Suprapubic skin (tissue), 4 donors: ENCODE results near the gene SKAP1. TPM values are rescaled to one million over a fixed set of nuclear protein-coding genes. Genes with fewer than 3 reads are reported as not detected.
"Not testable (repeated sequence)": the region's sequence is repeated elsewhere in the genome, so short reads cannot be mapped to it uniquely, and the experiment has no call there.

ENCODE experiments used
- DNase-seq, 2 donors: peaks; one replicate each; pipeline ENCODE4 v3.0.0-alpha.2; 2019; ENCODE audit warnings: low spot score in 2 of 2
- H3K27ac ChIP-seq: fragments of 200-600 bp; sonication (generic); one replicate; pipeline ENCODE4 v1.5.1; 2019
- H3K27me3 ChIP-seq: fragments of 200-600 bp; sonication (generic); one replicate; pipeline ENCODE4 v1.5.1; 2019
- H3K36me3 ChIP-seq: fragments of 200-600 bp; sonication (generic); one replicate; pipeline ENCODE4 v1.5.1; 2019
- H3K4me1 ChIP-seq: fragments of 200-600 bp; sonication (generic); one replicate; pipeline ENCODE4 v1.5.1; 2019
- H3K4me3 ChIP-seq: fragments of 200-600 bp; sonication (generic); one replicate; pipeline ENCODE4 v1.5.1; 2019; ENCODE audit warnings: mild to moderate bottlenecking
- H3K9me3 ChIP-seq: fragments of 200-600 bp; sonication (generic); one replicate; pipeline ENCODE4 v1.5.1; 2019
- EP300 ChIP-seq: sonication (generic); formaldehyde crosslinking; IDR thresholded peaks from one replicate; pipeline ENCODE4 v1.6.1; 2017; ENCODE audit warnings: antibody characterized with exemption
- POLR2A ChIP-seq, 2 donors: fragments of 450-650 bp; IDR thresholded peaks; one replicate each; pipeline ENCODE4 v1.6.1; 2017; ENCODE audit warnings: antibody characterized with exemption in 2 of 2, mild to moderate bottlenecking in 2 of 2, moderate library complexity in 2 of 2
- POLR2AphosphoS5 ChIP-seq, 3 donors: sonication (generic); formaldehyde crosslinking; IDR thresholded peaks; one replicate each; pipeline ENCODE4 v1.6.1; 2017; ENCODE audit warnings: antibody characterized with exemption in 3 of 3
- WGBS: methylation state at CpG from one replicate; pipeline ENCODE4 v1.1.5; 2018; 5-methylcytosine and 5-hydroxymethylcytosine counted together
- total RNA-seq, 4 donors: library from RNA; depleted of rRNA; stranded (reverse); fragments of >200 nt; gene quantifications; one replicate each; pipeline ENCODE4 v1.1.0, GENCODE V29; 2016
- TF ChIP-seq, protein P1 (sequence below), 2 donors: fragments of 200-600 bp in 1 of 2; fragments of 450-650 bp in 1 of 2; sonication (generic) in 1 of 2; IDR thresholded peaks; one replicate each; pipeline ENCODE4 v1.5.1; 2016 to 2019; ENCODE audit warnings: antibody characterized with exemption in 2 of 2, mild to moderate bottlenecking in 1 of 2, moderate library complexity in 1 of 2

SKAP1 gene
- total RNA-seq, 4 donors from 2014 or later = 1.0 to 1.5 TPM; not detected in 2

- DNase-seq = no peak
Measured at GRCh38 chr17:48351911-48352332, 78.1 kb downstream of the SKAP1 start.

GRCh38 chr17:48348352-48348751 lies 81.7 kb downstream of the SKAP1 start:
- H3K36me3 ChIP-seq = no peaks in the 10 kb centered on the region
- H3K4me1 ChIP-seq = no peaks in the 10 kb centered on the region
- no peaks in the 10 kb centered on the region for H3K9me3 ChIP-seq
- DNase-seq = no peak
- H3K27me3 ChIP-seq = peaks cover 14% of the 10 kb centered on the region
- H3K4me3 ChIP-seq = no peak overlapping the region
- TF ChIP-seq POLR2AphosphoS5 (IDR thresholded peaks at IDR 0.05) = no peak
- no peak for TF ChIP-seq POLR2A (IDR thresholded peaks at IDR 0.05)
- TF ChIP-seq EP300 = no peak
- TF ChIP-seq, protein P1, sequence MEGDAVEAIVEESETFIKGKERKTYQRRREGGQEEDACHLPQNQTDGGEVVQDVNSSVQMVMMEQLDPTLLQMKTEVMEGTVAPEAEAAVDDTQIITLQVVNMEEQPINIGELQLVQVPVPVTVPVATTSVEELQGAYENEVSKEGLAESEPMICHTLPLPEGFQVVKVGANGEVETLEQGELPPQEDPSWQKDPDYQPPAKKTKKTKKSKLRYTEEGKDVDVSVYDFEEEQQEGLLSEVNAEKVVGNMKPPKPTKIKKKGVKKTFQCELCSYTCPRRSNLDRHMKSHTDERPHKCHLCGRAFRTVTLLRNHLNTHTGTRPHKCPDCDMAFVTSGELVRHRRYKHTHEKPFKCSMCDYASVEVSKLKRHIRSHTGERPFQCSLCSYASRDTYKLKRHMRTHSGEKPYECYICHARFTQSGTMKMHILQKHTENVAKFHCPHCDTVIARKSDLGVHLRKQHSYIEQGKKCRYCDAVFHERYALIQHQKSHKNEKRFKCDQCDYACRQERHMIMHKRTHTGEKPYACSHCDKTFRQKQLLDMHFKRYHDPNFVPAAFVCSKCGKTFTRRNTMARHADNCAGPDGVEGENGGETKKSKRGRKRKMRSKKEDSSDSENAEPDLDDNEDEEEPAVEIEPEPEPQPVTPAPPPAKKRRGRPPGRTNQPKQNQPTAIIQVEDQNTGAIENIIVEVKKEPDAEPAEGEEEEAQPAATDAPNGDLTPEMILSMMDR (IDR thresholded peaks at IDR 0.05) = no peak
- no peak overlapping the region for H3K27ac ChIP-seq

More at GRCh38 chr17:48351911-48352332, 78.1 kb downstream of the SKAP1 start:
- H3K27me3 ChIP-seq = peaks cover 17% of the 10 kb centered on the region
- no peaks in the 10 kb centered on the region for H3K36me3 ChIP-seq
- H3K4me1 ChIP-seq = no peaks in the 10 kb centered on the region
- TF ChIP-seq POLR2A (IDR thresholded peaks at IDR 0.05) (no peak), POLR2AphosphoS5 (IDR thresholded peaks at IDR 0.05) (no peak), EP300 (no peak)
- TF ChIP-seq, protein P1 (IDR thresholded peaks at IDR 0.05) = peak; percentile 50 to 51
- no peaks in the 10 kb centered on the region for H3K9me3 ChIP-seq
- H3K27ac ChIP-seq = no peak overlapping the region
- H3K4me3 ChIP-seq = no peak overlapping the region

DNA sequence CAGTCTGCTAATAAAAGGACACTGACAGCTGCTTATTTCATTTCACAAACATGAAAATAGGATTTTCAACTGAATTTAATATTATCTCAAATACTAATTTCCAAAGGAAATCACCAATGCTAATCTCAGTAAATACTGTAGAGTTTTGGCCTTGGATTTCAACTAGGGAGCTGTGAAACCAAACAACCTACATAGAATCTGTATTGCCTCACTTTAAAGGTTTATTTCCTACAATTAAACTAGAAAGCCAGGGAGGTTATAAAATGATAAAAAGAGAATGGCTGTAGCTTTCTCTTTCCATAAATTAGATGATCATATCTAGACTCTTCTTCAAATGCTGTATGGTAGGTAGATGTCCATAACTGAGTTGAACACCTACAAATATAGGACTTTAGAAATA lies 82.8 kb downstream of the SKAP1 start:
- no peaks in the 10 kb centered on the region for H3K4me1 ChIP-seq
- H3K27ac ChIP-seq = no peak overlapping the region
- no peaks in the 10 kb centered on the region for H3K9me3 ChIP-seq
- TF ChIP-seq POLR2AphosphoS5 (IDR thresholded peaks at IDR 0.05) (no peak), POLR2A (IDR thresholded peaks at IDR 0.05) (no peak)
- TF ChIP-seq, protein P1 (IDR thresholded peaks at IDR 0.05) = no peak
- no peak overlapping the region for H3K4me3 ChIP-seq
- H3K27me3 ChIP-seq = peaks cover 13% of the 10 kb centered on the region
- DNase-seq = no peak
- no peaks in the 10 kb centered on the region for H3K36me3 ChIP-seq

- H3K9me3 ChIP-seq = no peaks in the 10 kb centered on the region
- TF ChIP-seq POLR2A (IDR thresholded peaks at IDR 0.05) (no peak), EP300 (no peak), POLR2AphosphoS5 (IDR thresholded peaks at IDR 0.05) (no peak)
- no peak overlapping the region for H3K4me3 ChIP-seq
- H3K36me3 ChIP-seq = no peaks in the 10 kb centered on the region
- no peaks in the 10 kb centered on the region for H3K4me1 ChIP-seq
- H3K27me3 ChIP-seq = peaks cover 30% of the 10 kb centered on the region
- DNase-seq = no peak
- no peak overlapping the region for H3K27ac ChIP-seq
Measured at GRCh38 chr17:48344251-48344650, 85.8 kb downstream of the SKAP1 start.

- Histone ChIP-seq H3K36me3 (no peaks in the 10 kb centered on the region), H3K9me3 (no peaks in the 10 kb centered on the region), H3K4me3 (no peak overlapping the region), H3K27me3 (peaks cover 36% of the 10 kb centered on the region), H3K4me1 (no peaks in the 10 kb centered on the region), H3K27ac (no peak overlapping the region)
- TF ChIP-seq, protein P1 (IDR thresholded peaks at IDR 0.05) = no peak
- no peak for TF ChIP-seq POLR2AphosphoS5 (IDR thresholded peaks at IDR 0.05)
- no peak for DNase-seq
- WGBS = 94% methylated on average over 2 of the region's 2 CpGs
Measured at GRCh38 chr17:48340916-48341315, 89.1 kb downstream of the SKAP1 start.

DNA sequence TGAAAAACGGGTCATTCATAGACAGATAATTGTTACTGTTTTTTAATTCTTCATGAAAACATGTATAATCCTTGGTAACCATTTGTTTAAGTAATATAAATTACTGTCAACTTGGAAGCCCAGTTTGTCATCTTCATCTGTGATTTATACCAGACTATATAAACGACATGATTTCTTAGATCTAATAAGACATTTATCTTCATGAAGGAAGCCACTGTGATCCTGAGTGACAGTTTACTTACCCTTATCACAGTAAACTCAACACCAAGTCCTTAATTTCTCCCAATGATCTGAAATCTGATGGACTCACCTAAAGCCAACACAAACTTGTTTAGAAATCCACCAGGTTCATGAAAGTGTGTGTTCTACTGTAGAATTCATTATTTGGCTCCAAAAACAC lies 91.3 kb downstream of the SKAP1 start:
- Histone ChIP-seq H3K27me3 (peaks cover 57% of the 10 kb centered on the region), H3K27ac (no peak overlapping the region), H3K36me3 (no peaks in the 10 kb centered on the region), H3K9me3 (no peaks in the 10 kb centered on the region), H3K4me1 (no peaks in the 10 kb centered on the region), H3K4me3 (no peak overlapping the region)
- TF ChIP-seq, protein P1 (IDR thresholded peaks at IDR 0.05) = no peak
- TF ChIP-seq POLR2A (IDR thresholded peaks at IDR 0.05) (no peak), POLR2AphosphoS5 (IDR thresholded peaks at IDR 0.05) (no peak), EP300 (no peak)
- DNase-seq = no peak
- 62% methylated on average over 2 of the region's 2 CpGs for WGBS

- not testable (repeated sequence) for DNase-seq, H3K27ac ChIP-seq, H3K4me1 ChIP-seq, H3K4me3 ChIP-seq, H3K9me3 ChIP-seq, H3K36me3 ChIP-seq
- 89% methylated on average over 2 of the region's 2 CpGs for WGBS
- peaks cover 65% of the 10 kb centered on the region for H3K27me3 ChIP-seq
Measured at GRCh38 chr17:48337903-48338302, 92.1 kb downstream of the SKAP1 start.
